Endothelial cell of umbilical vein (primary cell): ENCODE data around the gene GTF2E1. TPM values are rescaled to one million over a fixed set of nuclear protein-coding genes. Genes with fewer than 3 reads are reported as not detected.

Experiments
- BruUV-seq: library from RNA; stranded (reverse); fragments of 400-500 nt; replicated peaks from 2 replicates; lab custom pipeline; 2021; lab: Mats Ljungman, UMichigan
- CTCF ChIA-PET: fragments of 300-600, 350-600 bp; sonication (Branson Sonifier 250); formaldehyde crosslinking; loops from one replicate; lab custom pipeline; 2021; ENCODE audit warnings: antibody characterized with exemption, inconsistent platforms; lab: Charles Lee
- POLR2A ChIA-PET: fragments of 300-600, 350-600 bp; sonication (Branson Sonifier 250); formaldehyde crosslinking; loops from one replicate; lab custom pipeline; 2021; ENCODE audit warnings: antibody characterized with exemption, inconsistent platforms; lab: Charles Lee
- DNase-seq: peaks from one replicate; pipeline ENCODE4 v3.0.0-alpha.2; 2011; ENCODE audit warnings: low read depth, low spot score
- FAIRE-seq: peaks from 2 replicates; lab custom pipeline; 2011; peaks lifted over from hg19 to GRCh38; lab: Jason Lieb, UNC
- H2AFZ ChIP-seq: 2 replicates; pipeline ENCODE4 v1.6.0; 2012; ENCODE audit warnings: low read depth, low read length, control low read depth, inconsistent platforms
- H3K27ac ChIP-seq: 2 replicates; pipeline ENCODE4 v1.5.1; 2011; ENCODE audit warnings: low read depth, mild to moderate bottlenecking, control low read depth, low read length, moderate library complexity; ENCODE audit not compliant: insufficient read depth
- H3K27me3 ChIP-seq, 2 experiments: 2 replicates each; pipeline versions ENCODE4 v1.6.0 to v1.6.1; 2011; ENCODE audit warnings: low read length in 2 of 2, mixed read lengths in 1 of 2; ENCODE audit not compliant: control insufficient read depth in 2 of 2, insufficient read depth in 2 of 2
- H3K36me3 ChIP-seq, 2 experiments: 2 replicates in 1 of 2; 3 replicates in 1 of 2; pipeline ENCODE4 v1.5.1; 2011; ENCODE audit warnings: low read length in 2 of 2, mild to moderate bottlenecking in 1 of 2, moderate library complexity in 1 of 2; ENCODE audit not compliant: control insufficient read depth in 2 of 2, insufficient read depth in 2 of 2; ENCODE audit errors: extremely low read depth in 1 of 2
- H3K4me1 ChIP-seq: 3 replicates; pipeline ENCODE4 v1.5.1; 2011; ENCODE audit warnings: mild to moderate bottlenecking, low read length; ENCODE audit not compliant: control insufficient read depth, insufficient read depth; ENCODE audit errors: extremely low read depth
- H3K4me2 ChIP-seq: 2 replicates; pipeline ENCODE4 v1.6.1; 2011; ENCODE audit warnings: low read length, control low read depth, mixed read lengths; ENCODE audit not compliant: insufficient read depth
- H3K4me3 ChIP-seq, 3 experiments: fragments of 200-600 bp in 1 of 3; sonication (generic), shearing (Covaris generic) in 1 of 3; replicated peaks in 1 of 3; 2 replicates each; pipeline ENCODE4 v1.5.1; 2011 to 2016; ENCODE audit warnings: control low read depth in 3 of 3, low read length in 3 of 3, mild to moderate bottlenecking in 2 of 3, inconsistent platforms in 1 of 3, low read depth in 1 of 3, moderate library complexity in 1 of 3; ENCODE audit not compliant: insufficient read depth in 1 of 3
- H3K79me2 ChIP-seq: 2 replicates; pipeline ENCODE4 v1.6.0; 2012; ENCODE audit warnings: low read length, inconsistent platforms; ENCODE audit not compliant: control insufficient read depth, insufficient read depth
- H3K9ac ChIP-seq: replicated peaks from 2 replicates; pipeline ENCODE3; 2011; ENCODE audit warnings: low read length, control low read depth; ENCODE audit not compliant: insufficient read depth; ENCODE audit errors: extremely low read depth
- H3K9me1 ChIP-seq: replicated peaks from 3 replicates; pipeline ENCODE4 v1.6.0; 2011; ENCODE audit warnings: mild to moderate bottlenecking, low read length; ENCODE audit not compliant: control insufficient read depth, insufficient read depth; ENCODE audit errors: extremely low read depth
- H3K9me3 ChIP-seq: replicated peaks from 2 replicates; pipeline ENCODE4 v1.5.1; 2012; ENCODE audit warnings: low read length, inconsistent platforms; ENCODE audit not compliant: control insufficient read depth, insufficient read depth
- H4K20me1 ChIP-seq: replicated peaks from 2 replicates; pipeline ENCODE3; 2011; ENCODE audit warnings: mild to moderate bottlenecking, low read length; ENCODE audit not compliant: control insufficient read depth, insufficient read depth; ENCODE audit errors: extremely low read depth
- CTCF ChIP-seq, 2 donors: IDR thresholded peaks; 1 replicate in 1 of 2; 2 replicates in 1 of 2; pipeline ENCODE4 v1.5.1; 2011; ENCODE audit warnings: low read length in 2 of 2, mild to moderate bottlenecking in 2 of 2, moderate library complexity in 2 of 2, control low read depth in 1 of 2, inconsistent platforms in 1 of 2, low read depth in 1 of 2; ENCODE audit not compliant: insufficient read depth in 1 of 2; ENCODE audit errors: extremely low read depth in 1 of 2
- EZH2 ChIP-seq: IDR thresholded peaks from 2 replicates; pipeline ENCODE4 v1.6.1; 2012; ENCODE audit warnings: borderline replicate concordance, low read depth, mild to moderate bottlenecking, moderate library complexity, low read length, inconsistent platforms; ENCODE audit not compliant: severe bottlenecking
- FOS ChIP-seq: IDR thresholded peaks from 2 replicates; pipeline ENCODE4 v1.6.1; 2011; ENCODE audit warnings: mild to moderate bottlenecking, low read length, moderate library complexity, borderline replicate concordance; ENCODE audit not compliant: insufficient read depth
- GATA2 ChIP-seq: IDR thresholded peaks from 2 replicates; pipeline ENCODE4 v1.7.0; 2011; ENCODE audit warnings: low read depth, mild to moderate bottlenecking, moderate library complexity, mixed read lengths, low read length; ENCODE audit not compliant: insufficient read length, insufficient read depth
- JUN ChIP-seq: IDR thresholded peaks from 2 replicates; pipeline ENCODE4 v1.6.1; 2011; ENCODE audit warnings: borderline replicate concordance, low read depth; ENCODE audit not compliant: insufficient read length, insufficient read depth
- MAX ChIP-seq: IDR thresholded peaks from 2 replicates; pipeline ENCODE4 v1.6.1; 2011; ENCODE audit not compliant: insufficient read depth, insufficient read length
- MYC ChIP-seq: IDR thresholded peaks from one replicate; pipeline ENCODE4 v1.6.1; 2011; ENCODE audit warnings: mild to moderate bottlenecking, low read depth, low read length
- POLR2A ChIP-seq: IDR thresholded peaks from 2 replicates; pipeline ENCODE4 v1.6.1; 2012; ENCODE audit warnings: low read depth, mild to moderate bottlenecking, control low read depth, low read length
- POLR2AphosphoS5 ChIP-seq: IDR thresholded peaks from 2 replicates; pipeline ENCODE4 v1.6.1; 2012; ENCODE audit warnings: low read depth, mild to moderate bottlenecking, control low read depth, low read length, moderate library complexity; ENCODE audit not compliant: insufficient read depth
- dilution Hi-C: fragments of 300-500 bp; cut with MboI; formaldehyde crosslinking; loops from one replicate; pipeline ENCODE4 v1.15.0; 2019; ENCODE audit warnings: low sequenced_read_pairs; ENCODE audit not compliant: extremely low pct_ligation_motif_present
- intact Hi-C: fragments of 100-400 bp; cut with micrococcal nuclease; formaldehyde crosslinking; loops from one replicate; pipeline ENCODE4 v1.10.0; 2022
- polyA plus RNA-seq, 4 experiments: library from polyadenylated mRNA; depleted of rRNA in 3 of 4; stranded (reverse) in 3 of 4; unstranded in 1 of 4; fragments of >200 nt; gene quantifications; 2 replicates each; pipeline versions ENCODE4 v1.2.1 to v1.2.3, GENCODE V29; 2011 to 2012; ENCODE audit warnings: missing spikeins in 1 of 4
- total RNA-seq: library from RNA; stranded (reverse); gene quantifications from 2 replicates; pipeline ENCODE4 v1.2.3, GENCODE V29; 2021

GTF2E1 gene
- total and polyA plus RNA-seq, 2 donors (not counting 3 experiments of a cell fraction or from before 2014, with no cell fraction given), result 10.6 to 27.7 TPM

GRCh38 chr3:120796976-120797375, 54.4 kb downstream of the GTF2E1 start:
- Histone ChIP-seq H2AFZ (no peak overlapping the region), H3K36me3 (no peaks in the 10 kb centered on the region), H3K27me3 (no peaks in the 10 kb centered on the region), H3K9me1 (no peaks in the 10 kb centered on the region), H3K4me2 (no peak overlapping the region), H3K9ac (no peak overlapping the region), H3K27ac (no peak overlapping the region), H3K4me3 (no peak overlapping the region), H3K9me3 (no peaks in the 10 kb centered on the region), H3K4me1 (peaks cover 28% of the 10 kb centered on the region), H3K79me2 (no peaks in the 10 kb centered on the region), H4K20me1 (no peaks in the 10 kb centered on the region)
- intact Hi-C loops, result no loop called here
- DNase-seq, result no peak
- TF ChIP-seq CTCF (IDR thresholded peaks at IDR 0.05; ENCODE audit: extremely low read depth in 1 of 2, insufficient read depth in 1 of 2, low read depth in 1 of 2, low read length in 2 of 2), result no peak
- no peak for TF ChIP-seq EZH2
- no peak for TF ChIP-seq POLR2A
- TF ChIP-seq POLR2AphosphoS5, result no peak
- TF ChIP-seq MYC, result no peak
- no peak for TF ChIP-seq GATA2
- ChIA-PET POLR2A (no interaction called here), CTCF (interaction anchor here (0.9 to 1.3 kb wide), 2 partner anchors 16 to 236 kb away, joined by 3 read pairs; no protein-coding TSS in a partner anchor)
- dilution Hi-C loops, result no loop called here
- FAIRE-seq, result no peak
- no TSS peak for BruUV-seq

GRCh38 chr3:120797857-120798256, 55.3 kb downstream of the GTF2E1 start:
- dilution Hi-C loops, result no loop called here
- CTCF ChIA-PET, result interaction anchor here (1.3 kb wide), 1 partner anchor 17 kb away, joined by 3 read pairs; no protein-coding TSS in a partner anchor
- POLR2A ChIA-PET, result no interaction called here

More at GRCh38 chr3:120797857-120798256, 55.3 kb downstream of the GTF2E1 start:
- Histone ChIP-seq H3K36me3 (no peaks in the 10 kb centered on the region), H4K20me1 (no peaks in the 10 kb centered on the region), H3K4me3 (no peak overlapping the region), H3K27ac (no peak overlapping the region), H2AFZ (no peak overlapping the region), H3K9me3 (no peaks in the 10 kb centered on the region), H3K4me2 (no peak overlapping the region), H3K79me2 (no peaks in the 10 kb centered on the region), H3K4me1 (peaks cover 20% of the 10 kb centered on the region), H3K9ac (no peak overlapping the region), H3K27me3 (no peaks in the 10 kb centered on the region), H3K9me1 (no peaks in the 10 kb centered on the region)
- BruUV-seq, result no TSS peak
- TF ChIP-seq POLR2A (no peak), MYC (no peak), EZH2 (no peak), CTCF (IDR thresholded peaks at IDR 0.05; ENCODE audit: extremely low read depth in 1 of 2, insufficient read depth in 1 of 2, low read depth in 1 of 2, low read length in 2 of 2) (no peak), GATA2 (no peak), FOS (no peak), MAX (no peak), POLR2AphosphoS5 (no peak), JUN (no peak)
- FAIRE-seq (no peak), DNase-seq (no peak)
- intact Hi-C loops, result no loop called here
